ENCODE data around the gene HOXA9. TPM values are rescaled to one million over a fixed set of nuclear protein-coding genes. Genes with fewer than 3 reads are reported as not detected.

Gene HOXA9
- total and polyA plus RNA-seq, 2 of the 8 experiments (the other 6 are each of a cell fraction or from before 2014, with no cell fraction given), result not detected

GRCh38 chr7:27146491-27147198 lies 18.7 kb downstream of the HOXA9 start (continued):
- TF ChIP-seq CHD7 (IDR thresholded peaks at IDR 0.05; ENCODE audit: insufficient replicate concordance, low read length) (no peak), CREB1 (IDR thresholded peaks at IDR 0.05) (no peak), NANOG (IDR thresholded peaks at IDR 0.05; ENCODE audit: insufficient read depth, low read depth, low read length, poor library complexity, severe bottlenecking) (no peak), RAD21 (IDR thresholded peaks at IDR 0.05 in 1 of 2, conservative IDR thresholded peaks at IDR 0.05 in 1 of 2; ENCODE audit: low read depth in 2 of 2, low read length in 2 of 2) (no peak), MAX (IDR thresholded peaks at IDR 0.05) (no peak), TAF1 (IDR thresholded peaks at IDR 0.05; ENCODE audit: low read depth, low read length) (no peak), CTBP2 (IDR thresholded peaks at IDR 0.05; ENCODE audit: borderline replicate concordance, insufficient read depth, insufficient read length, low read length) (no peak), TCF12 (IDR thresholded peaks at IDR 0.05; ENCODE audit: low read depth, low read length) (no peak), BACH1 (IDR thresholded peaks at IDR 0.05; ENCODE audit: low read length) (no peak)

Data from H1 (cell line).